Body of pancreas (tissue), 4 donors: ENCODE measurements around the gene FAM25A. TPM values are rescaled to one million over a fixed set of nuclear protein-coding genes. Genes with fewer than 3 reads are reported as not detected.

Source experiments
- ATAC-seq: fragments of 150-250 bp; one replicate; pipeline ENCODE4 v1.9.1; 2016
- DNase-seq, 4 donors: peaks; one replicate each; pipeline ENCODE4 v3.0.0-alpha.2; 2019
- H3K27ac ChIP-seq, 4 donors: fragments of 200-600 bp; sonication (generic); 1 replicate in 3 of 4; 2 replicates in 1 of 4; pipeline versions ENCODE4 v1.5.1 to v1.6.1; 2016 to 2019; ENCODE audit warnings: mild to moderate bottlenecking in 1 of 4, mixed read lengths in 1 of 4, moderate library complexity in 1 of 4
- H3K27me3 ChIP-seq, 2 donors: fragments of 200-600 bp; sonication (generic); one replicate each; pipeline ENCODE4 v1.6.0; 2016; ENCODE audit warnings: mild to moderate bottlenecking in 1 of 2
- H3K36me3 ChIP-seq, 2 donors: fragments of 200-600 bp; sonication (generic); replicated peaks in 1 of 2; 2 replicates each; pipeline ENCODE4 v1.5.1; 2016; ENCODE audit warnings: low read depth in 2 of 2; ENCODE audit not compliant: insufficient read depth in 1 of 2
- H3K4me1 ChIP-seq: fragments of 200-600 bp; sonication (generic); one replicate; pipeline ENCODE4 v1.6.0; 2016
- H3K4me3 ChIP-seq, 2 donors: fragments of 200-600 bp; sonication (generic); 1 replicate in 1 of 2; 2 replicates in 1 of 2; pipeline ENCODE4 v1.5.1; 2016 to 2019
- H3K9me3 ChIP-seq, 3 donors: fragments of 200-600 bp; sonication (generic); 1 replicate in 2 of 3; 2 replicates in 1 of 3; pipeline ENCODE4 v1.5.1; 2016
- CTCF ChIP-seq, 7 experiments: fragments of 450-650 bp in 4 of 7; fragments of 200-600 bp in 3 of 7; sonication (generic) in 3 of 7; IDR thresholded peaks; one replicate each; pipeline ENCODE4 v1.5.1; 2016 to 2019; ENCODE audit warnings: antibody characterized with exemption in 7 of 7
- POLR2A ChIP-seq, 3 donors: fragments of 450-650 bp; IDR thresholded peaks; one replicate each; pipeline ENCODE4 v1.6.1; 2016; ENCODE audit warnings: antibody characterized with exemption in 3 of 3, mild to moderate bottlenecking in 2 of 3
- WGBS, 2 donors: methylation state at CpG; one replicate each; pipeline ENCODE4 v1.1.5; 2017; 5-methylcytosine and 5-hydroxymethylcytosine counted together
- intact Hi-C: fragments of 100-400 bp; cut with DNase I; formaldehyde crosslinking; loops from one replicate; pipeline ENCODE4 v1.15.1; 2023
- small RNA-seq: library from RNA; depleted of rRNA; stranded (forward); fragments of <200 nt; gene quantifications from one replicate; pipeline ENCODE3, GENCODE V24; 2016
- total RNA-seq, 2 donors: library from RNA; depleted of rRNA; stranded (reverse); fragments of >200 nt; gene quantifications; one replicate each; pipeline ENCODE4 v1.1.0, GENCODE V29; 2016

Gene FAM25A
- total RNA-seq, 2 donors from 2014 or later, result not detected

GRCh38 chr10:87066865-87067264 is 46.8 kb downstream of the FAM25A start:
- TF ChIP-seq POLR2A (IDR thresholded peaks at IDR 0.05) (no peak), CTCF (IDR thresholded peaks at IDR 0.05) (no peak)
- no peaks in the 10 kb centered on the region for H3K4me1 ChIP-seq
- intact Hi-C loops, result no loop called here
- no peaks in the 10 kb centered on the region for H3K9me3 ChIP-seq
- H3K27ac ChIP-seq, result no peak overlapping the region
- H3K36me3 ChIP-seq, result peaks cover 2 to 25% of the 10 kb centered on the region in 2 donors
- DNase-seq, result no peak
- WGBS, 2 donors, result 95 to 100% methylated on average over 1 of the region's 1 CpG
- no peak for ATAC-seq
- no peak overlapping the region for H3K4me3 ChIP-seq
- H3K27me3 ChIP-seq, result no peaks in the 10 kb centered on the region

- H3K27ac ChIP-seq, result no peak overlapping the region
- TF ChIP-seq CTCF (IDR thresholded peaks at IDR 0.05) (no peak), POLR2A (IDR thresholded peaks at IDR 0.05) (no peak)
- H3K27me3 ChIP-seq, result no peaks in the 10 kb centered on the region
- no peak for DNase-seq
- H3K4me3 ChIP-seq, result no peak overlapping the region
- ATAC-seq, result no peak
- H3K9me3 ChIP-seq, result no peaks in the 10 kb centered on the region
- intact Hi-C loops, result no loop called here
- WGBS, 2 donors, result 84 to 89% methylated on average over 1 of the region's 1 CpG
- H3K4me1 ChIP-seq, result no peaks in the 10 kb centered on the region
- peaks cover 0 to 19% of the 10 kb centered on the region in 2 donors for H3K36me3 ChIP-seq
These were observed 48.2 kb downstream of the FAM25A start for GRCh38 chr10:87068281-87068680.

- Histone ChIP-seq H3K9me3 (no peaks in the 10 kb centered on the region), H3K4me1 (no peaks in the 10 kb centered on the region), H3K27me3 (no peaks in the 10 kb centered on the region), H3K27ac (no peak overlapping the region), H3K36me3 (peaks cover 0 to 3% of the 10 kb centered on the region in 2 donors), H3K4me3 (no peak overlapping the region)
- no peak for TF ChIP-seq POLR2A (IDR thresholded peaks at IDR 0.05)
- TF ChIP-seq CTCF (IDR thresholded peaks at IDR 0.05), result no peak
- intact Hi-C loops, result no loop called here
- 53% methylated on average over 2 of the region's 2 CpGs for WGBS, 2 donors
- DNase-seq, result no peak
- ATAC-seq, result no peak
These were observed 52.4 kb downstream of the FAM25A start for GRCh38 chr10:87072449-87072848.

Small RNAs within 50 kb of the gene (small RNA-seq; reads per million reads assigned to genes)
- gene AL136982.5 (not detected), gene BMS1P3 (not detected), gene FAM25A (not detected), gene RNU6-529P (not detected)

Other genes starting within 250 kb of the FAM25A start
- gene MMRN2, start 62.7 kb upstream of the FAM25A start, total RNA-seq, result 10 to 100 TPM; 16.8 to 17.4 TPM
- gene SNCG, start 61.7 kb upstream of the FAM25A start, total RNA-seq, result 1 to 10 TPM; 2.6 to 3.0 TPM
- gene ADIRF, start 51.8 kb upstream of the FAM25A start, total RNA-seq, result 100 to 1,000 TPM; 113 to 115 TPM
- gene GLUD1, start 74.5 kb downstream of the FAM25A start, total RNA-seq, result 10 to 100 TPM; 72.1 to 74.5 TPM
- gene SHLD2, start 74.9 kb downstream of the FAM25A start, total RNA-seq, result 10 to 100 TPM; 15.2 to 16.3 TPM
- gene NUTM2A, start 205.2 kb downstream of the FAM25A start, total RNA-seq, result 1 to 10 TPM; 1.0 to 1.3 TPM